H1 (cell line): ENCODE measurements around the gene ARNT2. TPM values are rescaled to one million over a fixed set of nuclear protein-coding genes. Genes with fewer than 3 reads are reported as not detected.

Source experiments
- CHD7 ChIP-seq: fragments of 300-600 bp; sonication (generic); IDR thresholded peaks from 2 replicates; pipeline ENCODE4 v1.7.1; 2012; ENCODE audit warnings: low read length, moderate library complexity, mild to moderate bottlenecking, inconsistent platforms; ENCODE audit not compliant: insufficient replicate concordance
- polyA plus RNA-seq, 7 experiments: library from polyadenylated mRNA; depleted of rRNA in 3 of 7; stranded (reverse) in 5 of 7; unstranded in 2 of 7; fragments of >200 nt in 5 of 7; fragments of 200-250 nt in 2 of 7; gene quantifications; 1 replicate in 5 of 7; 2 replicates in 1 of 7; 4 replicates in 1 of 7; pipeline versions ENCODE4 v1.2.1 to v1.2.3, GENCODE V29; 2011 to 2013; ENCODE audit warnings: missing spikeins in 2 of 7, mixed read lengths in 2 of 7
- total RNA-seq: library from RNA; stranded (reverse); fragmentation: NEBNext Ultra II Directional; extraction: Animal tissue kit (Norgen Biotek cat#: 25700); gene quantifications from 2 replicates; pipeline ENCODE4 v1.2.1, GENCODE V29; 2021

The ARNT2 gene
- total and polyA plus RNA-seq, 2 of the 8 experiments (the other 6 are each of a cell fraction or from before 2014, with no cell fraction given), result 9.5 to 14.6 TPM

DNA sequence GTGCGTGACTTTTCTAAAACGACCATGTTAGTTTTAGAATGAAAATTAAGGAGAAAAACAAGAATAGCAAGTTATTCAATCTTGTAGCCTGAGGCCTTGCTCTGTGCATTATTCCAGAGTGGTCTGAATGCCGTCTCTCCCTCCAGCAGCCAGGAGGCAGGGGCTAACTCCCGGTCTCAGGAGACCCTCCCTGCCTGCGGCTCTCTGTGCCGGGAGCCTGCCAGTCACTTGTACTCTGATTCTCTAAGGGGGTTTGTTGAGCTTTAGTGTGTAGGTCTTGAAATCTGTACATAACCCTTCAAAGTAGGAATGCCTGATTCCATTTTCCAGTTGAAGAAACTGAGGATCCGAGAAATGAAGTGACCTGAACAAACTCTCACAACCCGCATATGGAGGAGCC lies 97.3 kb downstream of the ARNT2 start (continued):
- TF ChIP-seq CHD7, result no peak
